Testis (tissue), 2 donors: ENCODE measurements around the gene CHCHD2.

Experiments used
- POLR2A ChIP-seq: fragments of 450-650 bp; IDR thresholded peaks from one replicate; pipeline ENCODE4 v1.6.1; 2017; ENCODE audit warnings: antibody characterized with exemption, mild to moderate bottlenecking, moderate library complexity
- TF ChIP-seq, protein P1 (sequence below), 3 experiments: fragments of 450-650 bp in 2 of 3; fragments of 200-600 bp in 1 of 3; sonication (generic) in 1 of 3; IDR thresholded peaks; one replicate each; pipeline ENCODE4 v1.5.1; 2016 to 2019; ENCODE audit warnings: antibody characterized with exemption in 3 of 3, mild to moderate bottlenecking in 2 of 3, moderate library complexity in 1 of 3

- TF ChIP-seq, protein P1, sequence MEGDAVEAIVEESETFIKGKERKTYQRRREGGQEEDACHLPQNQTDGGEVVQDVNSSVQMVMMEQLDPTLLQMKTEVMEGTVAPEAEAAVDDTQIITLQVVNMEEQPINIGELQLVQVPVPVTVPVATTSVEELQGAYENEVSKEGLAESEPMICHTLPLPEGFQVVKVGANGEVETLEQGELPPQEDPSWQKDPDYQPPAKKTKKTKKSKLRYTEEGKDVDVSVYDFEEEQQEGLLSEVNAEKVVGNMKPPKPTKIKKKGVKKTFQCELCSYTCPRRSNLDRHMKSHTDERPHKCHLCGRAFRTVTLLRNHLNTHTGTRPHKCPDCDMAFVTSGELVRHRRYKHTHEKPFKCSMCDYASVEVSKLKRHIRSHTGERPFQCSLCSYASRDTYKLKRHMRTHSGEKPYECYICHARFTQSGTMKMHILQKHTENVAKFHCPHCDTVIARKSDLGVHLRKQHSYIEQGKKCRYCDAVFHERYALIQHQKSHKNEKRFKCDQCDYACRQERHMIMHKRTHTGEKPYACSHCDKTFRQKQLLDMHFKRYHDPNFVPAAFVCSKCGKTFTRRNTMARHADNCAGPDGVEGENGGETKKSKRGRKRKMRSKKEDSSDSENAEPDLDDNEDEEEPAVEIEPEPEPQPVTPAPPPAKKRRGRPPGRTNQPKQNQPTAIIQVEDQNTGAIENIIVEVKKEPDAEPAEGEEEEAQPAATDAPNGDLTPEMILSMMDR (IDR thresholded peaks at IDR 0.05): no peak
- TF ChIP-seq POLR2A: no peak
These were observed 19.5 kb downstream of the CHCHD2 start for GRCh38 chr7:56086761-56087160.
